ENCODE data around the gene NCAM1. TPM values are rescaled to one million over a fixed set of nuclear protein-coding genes. Genes with fewer than 3 reads are reported as not detected.

Gene NCAM1
- total and polyA plus RNA-seq, 2 donors (not counting 1 experiment from before 2014, with no cell fraction given): 0.17 to 2.6 TPM

GRCh38 chr11:112983887-112984286 lies 22.7 kb downstream of the NCAM1 start:
- Histone ChIP-seq H3K4me3 (replicated peaks in 1 of 4; ENCODE audit: control extremely low read depth in 1 of 4, insufficient read depth in 1 of 4, low read depth in 3 of 4, low read length in 4 of 4) (no peak overlapping the region), H3K9ac (ENCODE audit: insufficient read depth, low read length) (no peak overlapping the region), H4K20me1 (ENCODE audit: control insufficient read depth, extremely low read depth, insufficient read depth, low read length) (no peaks in the 10 kb centered on the region), H3K79me2 (ENCODE audit: control insufficient read depth, insufficient read depth, low read length) (no peaks in the 10 kb centered on the region), H3K27me3 (ENCODE audit: control insufficient read depth, insufficient read depth, low read length) (no peaks in the 10 kb centered on the region), H3K36me3 (ENCODE audit: control insufficient read depth, insufficient read depth, low read length) (no peaks in the 10 kb centered on the region), H3K4me1 (ENCODE audit: control insufficient read depth, extremely low read depth, insufficient read depth, low read length) (no peaks in the 10 kb centered on the region), H3K4me2 (ENCODE audit: extremely low read depth, insufficient read depth, low read length) (no peak overlapping the region), H3K27ac (ENCODE audit: insufficient read depth, low read length) (no peak overlapping the region), H2AFZ (ENCODE audit: low read length) (no peak overlapping the region), H3K9me3 (ENCODE audit: control insufficient read depth, insufficient read depth, low read depth, low read length) (no peaks in the 10 kb centered on the region)
- no peak for DNase-seq (ENCODE audit: low read depth in 2 of 2)
- TF ChIP-seq EZH2 (IDR thresholded peaks at IDR 0.05; ENCODE audit: low read length, missing control alignments) (no peak), CTCF (conservative IDR thresholded peaks at IDR 0.05 in 1 of 2, IDR thresholded peaks at IDR 0.05 in 1 of 2; ENCODE audit: low read depth in 1 of 2, low read length in 2 of 2) (no peak)

GRCh38 chr11:112989198-112989597 lies 28.0 kb downstream of the NCAM1 start:
- Histone ChIP-seq H3K36me3 (ENCODE audit: control insufficient read depth, insufficient read depth, low read length) (no peaks in the 10 kb centered on the region), H3K79me2 (ENCODE audit: control insufficient read depth, insufficient read depth, low read length) (no peaks in the 10 kb centered on the region), H2AFZ (ENCODE audit: low read length) (no peak overlapping the region), H3K4me1 (ENCODE audit: control insufficient read depth, extremely low read depth, insufficient read depth, low read length) (no peaks in the 10 kb centered on the region), H3K4me2 (ENCODE audit: extremely low read depth, insufficient read depth, low read length) (no peak overlapping the region), H3K4me3 (replicated peaks in 1 of 4; ENCODE audit: control extremely low read depth in 1 of 4, insufficient read depth in 1 of 4, low read depth in 3 of 4, low read length in 4 of 4) (no peak overlapping the region), H3K9me3 (ENCODE audit: control insufficient read depth, insufficient read depth, low read depth, low read length) (no peaks in the 10 kb centered on the region), H3K27ac (ENCODE audit: insufficient read depth, low read length) (no peak overlapping the region), H4K20me1 (ENCODE audit: control insufficient read depth, extremely low read depth, insufficient read depth, low read length) (no peaks in the 10 kb centered on the region), H3K9ac (ENCODE audit: insufficient read depth, low read length) (no peak overlapping the region), H3K27me3 (ENCODE audit: control insufficient read depth, insufficient read depth, low read length) (no peaks in the 10 kb centered on the region)
- DNase-seq (ENCODE audit: low read depth in 2 of 2): no peak
- TF ChIP-seq EZH2 (IDR thresholded peaks at IDR 0.05; ENCODE audit: low read length, missing control alignments) (no peak), CTCF (conservative IDR thresholded peaks at IDR 0.05 in 1 of 2, IDR thresholded peaks at IDR 0.05 in 1 of 2; ENCODE audit: low read depth in 1 of 2, low read length in 2 of 2) (no peak)

- Histone ChIP-seq H4K20me1 (ENCODE audit: control insufficient read depth, extremely low read depth, insufficient read depth, low read length) (no peaks in the 10 kb centered on the region), H3K9ac (ENCODE audit: insufficient read depth, low read length) (no peak overlapping the region), H3K27me3 (ENCODE audit: control insufficient read depth, insufficient read depth, low read length) (no peaks in the 10 kb centered on the region)
Measured at GRCh38 chr11:112993808-112994207, 32.6 kb downstream of the NCAM1 start.

More at GRCh38 chr11:112993808-112994207, 32.6 kb downstream of the NCAM1 start:
- Histone ChIP-seq H3K9me3 (ENCODE audit: control insufficient read depth, insufficient read depth, low read depth, low read length) (no peaks in the 10 kb centered on the region), H3K79me2 (ENCODE audit: control insufficient read depth, insufficient read depth, low read length) (no peaks in the 10 kb centered on the region), H3K4me3 (replicated peaks in 1 of 4; ENCODE audit: control extremely low read depth in 1 of 4, insufficient read depth in 1 of 4, low read depth in 3 of 4, low read length in 4 of 4) (no peak overlapping the region), H3K27ac (ENCODE audit: insufficient read depth, low read length) (no peak overlapping the region), H2AFZ (ENCODE audit: low read length) (no peak overlapping the region), H3K36me3 (ENCODE audit: control insufficient read depth, insufficient read depth, low read length) (no peaks in the 10 kb centered on the region), H3K4me1 (ENCODE audit: control insufficient read depth, extremely low read depth, insufficient read depth, low read length) (no peaks in the 10 kb centered on the region), H3K4me2 (ENCODE audit: extremely low read depth, insufficient read depth, low read length) (no peak overlapping the region)
- TF ChIP-seq CTCF (conservative IDR thresholded peaks at IDR 0.05 in 1 of 2, IDR thresholded peaks at IDR 0.05 in 1 of 2; ENCODE audit: low read depth in 1 of 2, low read length in 2 of 2) (no peak), EZH2 (IDR thresholded peaks at IDR 0.05; ENCODE audit: low read length, missing control alignments) (no peak)
- DNase-seq (ENCODE audit: low read depth in 2 of 2): no peak

Measured in fibroblast of lung (primary cell).